ENCODE measurements around the gene ZNF385C. TPM values are rescaled to one million over a fixed set of nuclear protein-coding genes. Genes with fewer than 3 reads are reported as not detected.

Gene ZNF385C
- total RNA-seq, 1 donor: 1.9 TPM

GRCh38 chr17:42125565-42125964, 27.3 kb upstream of the ZNF385C start:
- no peak for DNase-seq (ENCODE audit: low read depth in 2 of 3, low spot score in 2 of 3)

GRCh38 chr17:42124256-42124655, 26.0 kb upstream of the ZNF385C start:
- no peak for DNase-seq (ENCODE audit: low read depth in 2 of 3, low spot score in 2 of 3)

- no peak for DNase-seq (ENCODE audit: low read depth in 2 of 3, low spot score in 2 of 3)
Measured at GRCh38 chr17:42122371-42123303, 24.4 kb upstream of the ZNF385C start, which contains the start of gene HSPB9. HSPB9 (plus strand) TSS chr17:42122804; CDS start chr17:42122851, 47 bp downstream.

- peak in 2 of 3 donors; percentile 70 to 72 for DNase-seq (ENCODE audit: low read depth in 2 of 3, low spot score in 2 of 3)
Measured at GRCh38 chr17:42120770-42121769, 22.8 kb upstream of the ZNF385C start, which contains the start of gene KAT2A. KAT2A (minus strand) TSS chr17:42121367; CDS start chr17:42121304, 63 bp downstream.

- DNase-seq (ENCODE audit: low read depth in 2 of 3, low spot score in 2 of 3): no peak
Measured at GRCh38 chr17:42120161-42120769, 22.0 kb upstream of the ZNF385C start.

GRCh38 chr17:42119301-42119700, 21.0 kb upstream of the ZNF385C start:
- DNase-seq (ENCODE audit: low read depth in 2 of 3, low spot score in 2 of 3): no peak

- DNase-seq (ENCODE audit: low read depth in 2 of 3, low spot score in 2 of 3): peak in 2 of 3 donors; percentile 48 to 73
Measured at GRCh38 chr17:42118545-42118944, 20.3 kb upstream of the ZNF385C start.

- DNase-seq (ENCODE audit: low read depth in 2 of 3, low spot score in 2 of 3): no peak
Measured at GRCh38 chr17:42118126-42118510, 19.8 kb upstream of the ZNF385C start.

GRCh38 chr17:42117397-42118125, 19.3 kb upstream of the ZNF385C start:
- DNase-seq (ENCODE audit: low read depth in 2 of 3, low spot score in 2 of 3): no peak

- DNase-seq (ENCODE audit: low read depth in 2 of 3, low spot score in 2 of 3): peak; percentile 64 to 92 (median 79)
Measured at GRCh38 chr17:42116705-42117396, 18.6 kb upstream of the ZNF385C start.

- no peak for DNase-seq (ENCODE audit: low read depth in 2 of 3, low spot score in 2 of 3)
Measured at GRCh38 chr17:42114118-42114517, 15.8 kb upstream of the ZNF385C start.

- no peak for DNase-seq (ENCODE audit: low read depth in 2 of 3, low spot score in 2 of 3)
Measured at GRCh38 chr17:42113293-42114069, 15.2 kb upstream of the ZNF385C start.

- DNase-seq (ENCODE audit: low read depth in 2 of 3, low spot score in 2 of 3): peak; percentile 59 to 88 (median 85)
Measured at GRCh38 chr17:42112552-42113176, 14.4 kb upstream of the ZNF385C start, which contains the start of gene DHX58. DHX58 (minus strand) TSS chr17:42112714; CDS start chr17:42111892, 822 bp downstream.

GRCh38 chr17:42111871-42112551, 13.7 kb upstream of the ZNF385C start:
- peak in 1 of 3 donors; percentile 20 for DNase-seq (ENCODE audit: low read depth in 2 of 3, low spot score in 2 of 3)

- DNase-seq (ENCODE audit: low read depth in 2 of 3, low spot score in 2 of 3): no peak
Measured at GRCh38 chr17:42111265-42111636, 13.0 kb upstream of the ZNF385C start.

- DNase-seq (ENCODE audit: low read depth in 2 of 3, low spot score in 2 of 3): no peak
Measured at GRCh38 chr17:42110301-42111264, 12.3 kb upstream of the ZNF385C start.
